Epithelial cell of esophagus (primary cell): ENCODE data around the gene TMPRSS6.

Experiments used
- DNase-seq: peaks from one replicate; pipeline ENCODE4 v3.0.0; 2010; ENCODE audit warnings: low read depth
- H3K4me3 ChIP-seq: 2 replicates; pipeline ENCODE4 v1.5.1; 2011; ENCODE audit warnings: mild to moderate bottlenecking, low read length, control low read depth
- TF ChIP-seq, protein P1 (sequence below): IDR thresholded peaks from 2 replicates; pipeline ENCODE4 v1.5.1; 2011; ENCODE audit warnings: low read depth, mild to moderate bottlenecking, low read length, control low read depth, inconsistent platforms; ENCODE audit not compliant: insufficient read depth; ENCODE audit errors: missing control alignments

Gene TMPRSS6

DNA sequence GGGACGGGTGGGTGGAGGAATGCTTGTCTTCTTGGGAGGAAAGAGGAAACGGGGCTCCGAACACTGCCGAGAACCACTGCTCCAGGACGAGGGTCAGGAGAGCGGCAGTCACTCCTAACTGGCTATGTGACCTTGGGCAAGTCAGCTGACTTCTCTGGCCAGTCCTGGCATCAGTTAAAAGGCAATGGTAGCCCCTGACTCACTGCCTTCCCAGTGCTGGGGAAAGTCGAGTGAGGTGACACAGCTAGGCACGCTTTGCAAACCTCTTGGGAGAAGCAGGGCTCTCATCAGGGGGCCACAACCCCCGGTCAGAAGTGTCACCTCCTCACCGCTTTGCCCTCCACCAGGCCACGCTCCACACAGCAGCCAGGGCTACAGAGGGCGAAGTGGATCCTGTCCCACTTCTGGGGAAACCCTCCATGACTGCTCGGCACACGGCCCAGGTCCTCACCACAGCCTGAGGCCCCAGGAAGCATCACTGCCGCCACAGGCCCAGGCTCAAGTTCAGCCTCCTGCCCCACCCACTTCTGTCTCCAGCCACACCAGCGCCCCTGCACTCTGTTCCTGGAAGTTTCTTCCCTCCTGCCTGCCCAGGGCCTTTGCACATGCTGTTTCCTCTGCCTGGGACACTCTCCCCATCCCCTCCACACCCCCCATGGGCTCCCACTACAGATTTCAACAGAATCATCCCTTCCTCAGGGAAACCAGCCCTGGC, 23.9 kb upstream of the TMPRSS6 start:
- no peak for DNase-seq
- TF ChIP-seq, protein P1, sequence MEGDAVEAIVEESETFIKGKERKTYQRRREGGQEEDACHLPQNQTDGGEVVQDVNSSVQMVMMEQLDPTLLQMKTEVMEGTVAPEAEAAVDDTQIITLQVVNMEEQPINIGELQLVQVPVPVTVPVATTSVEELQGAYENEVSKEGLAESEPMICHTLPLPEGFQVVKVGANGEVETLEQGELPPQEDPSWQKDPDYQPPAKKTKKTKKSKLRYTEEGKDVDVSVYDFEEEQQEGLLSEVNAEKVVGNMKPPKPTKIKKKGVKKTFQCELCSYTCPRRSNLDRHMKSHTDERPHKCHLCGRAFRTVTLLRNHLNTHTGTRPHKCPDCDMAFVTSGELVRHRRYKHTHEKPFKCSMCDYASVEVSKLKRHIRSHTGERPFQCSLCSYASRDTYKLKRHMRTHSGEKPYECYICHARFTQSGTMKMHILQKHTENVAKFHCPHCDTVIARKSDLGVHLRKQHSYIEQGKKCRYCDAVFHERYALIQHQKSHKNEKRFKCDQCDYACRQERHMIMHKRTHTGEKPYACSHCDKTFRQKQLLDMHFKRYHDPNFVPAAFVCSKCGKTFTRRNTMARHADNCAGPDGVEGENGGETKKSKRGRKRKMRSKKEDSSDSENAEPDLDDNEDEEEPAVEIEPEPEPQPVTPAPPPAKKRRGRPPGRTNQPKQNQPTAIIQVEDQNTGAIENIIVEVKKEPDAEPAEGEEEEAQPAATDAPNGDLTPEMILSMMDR: no peak
- H3K4me3 ChIP-seq: no peak overlapping the region

DNA sequence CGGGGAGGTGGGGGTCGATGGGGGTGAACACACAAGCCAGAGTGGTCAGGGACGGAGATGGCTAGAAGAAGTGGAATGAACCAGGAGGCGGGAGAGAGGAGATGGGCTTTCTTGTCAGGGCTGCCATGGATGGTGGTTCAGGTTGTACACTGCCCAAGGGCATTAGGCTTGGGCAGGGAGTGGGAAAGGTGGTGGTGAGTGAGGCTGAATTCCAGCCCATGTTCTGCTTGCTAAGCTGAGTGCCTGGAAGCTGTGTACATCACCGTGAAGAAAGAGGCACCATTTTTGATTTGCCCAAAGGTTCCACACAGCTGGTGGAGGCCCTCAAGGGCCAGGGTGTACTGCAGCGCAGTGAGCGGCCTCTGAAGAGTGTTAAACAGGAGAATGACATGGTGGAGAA, 23.3 kb upstream of the TMPRSS6 start:
- no peak overlapping the region for H3K4me3 ChIP-seq
- DNase-seq: no peak
- TF ChIP-seq, protein P1: no peak

DNA sequence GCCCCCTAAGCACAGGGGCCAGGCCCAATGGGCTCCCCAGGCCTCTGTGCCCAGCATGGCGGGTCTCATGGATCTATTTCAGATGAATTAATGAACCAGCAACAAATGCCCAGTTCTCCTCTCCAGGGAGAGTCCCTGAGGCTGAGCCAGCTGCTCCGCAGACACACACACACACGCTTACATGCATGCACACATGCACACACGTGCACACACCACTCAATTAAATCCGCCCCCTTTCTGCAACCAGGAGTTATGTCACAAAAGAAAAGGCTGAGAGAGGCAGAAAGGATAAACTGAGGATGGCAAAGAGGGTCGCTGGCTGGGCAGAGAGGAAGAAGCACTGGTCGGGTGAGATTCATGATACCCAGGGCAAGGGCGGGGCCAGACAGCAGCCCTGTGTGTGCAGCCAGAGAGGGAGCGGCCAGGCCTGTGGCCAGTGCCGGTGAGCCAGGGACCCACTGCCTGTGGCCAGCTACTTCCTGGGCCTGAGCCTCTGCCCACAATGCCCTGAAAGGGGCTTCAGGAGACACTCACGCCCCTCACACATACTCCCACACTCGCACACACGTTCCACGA, 20.4 kb upstream of the TMPRSS6 start:
- H3K4me3 ChIP-seq: no peak overlapping the region
- TF ChIP-seq, protein P1: no peak
- no peak for DNase-seq

DNA sequence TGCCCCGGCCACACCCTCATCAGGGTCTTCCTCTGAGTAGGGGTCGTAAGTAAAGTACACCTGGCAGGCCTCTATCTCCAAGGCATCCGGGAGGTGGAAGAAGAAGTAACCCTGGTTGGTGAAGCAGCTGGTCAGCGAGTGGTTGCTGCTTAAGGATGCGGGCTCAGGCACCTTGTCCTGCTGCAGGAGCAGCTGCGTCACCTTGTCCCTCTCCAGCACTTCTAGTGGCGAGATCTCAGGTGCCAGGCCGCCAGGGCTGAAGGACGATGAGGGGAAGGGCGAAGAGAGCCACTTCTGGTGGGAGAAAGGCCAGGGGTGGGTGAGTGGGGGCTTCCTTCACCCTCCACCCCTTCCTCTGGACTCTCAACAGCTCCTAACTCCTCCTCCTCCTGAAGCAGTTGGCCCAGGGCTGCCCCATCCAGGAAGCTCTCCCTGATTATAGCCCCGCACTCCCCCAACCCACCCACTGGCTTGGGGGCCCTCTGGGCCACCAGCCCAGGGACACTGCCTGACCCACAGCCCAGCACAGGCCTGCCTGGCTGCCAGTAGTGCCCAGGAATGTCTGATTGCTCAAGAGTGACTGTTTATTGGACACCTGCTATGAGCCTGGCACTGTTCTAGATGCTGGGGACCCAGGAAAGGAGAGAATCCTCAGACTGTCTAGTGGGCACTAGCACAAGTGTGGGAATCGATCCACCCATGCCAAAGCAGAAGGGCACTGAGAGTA, 19.2 kb upstream of the TMPRSS6 start:
- no peak for DNase-seq
- TF ChIP-seq, protein P1: no peak
- H3K4me3 ChIP-seq: no peak overlapping the region

DNA sequence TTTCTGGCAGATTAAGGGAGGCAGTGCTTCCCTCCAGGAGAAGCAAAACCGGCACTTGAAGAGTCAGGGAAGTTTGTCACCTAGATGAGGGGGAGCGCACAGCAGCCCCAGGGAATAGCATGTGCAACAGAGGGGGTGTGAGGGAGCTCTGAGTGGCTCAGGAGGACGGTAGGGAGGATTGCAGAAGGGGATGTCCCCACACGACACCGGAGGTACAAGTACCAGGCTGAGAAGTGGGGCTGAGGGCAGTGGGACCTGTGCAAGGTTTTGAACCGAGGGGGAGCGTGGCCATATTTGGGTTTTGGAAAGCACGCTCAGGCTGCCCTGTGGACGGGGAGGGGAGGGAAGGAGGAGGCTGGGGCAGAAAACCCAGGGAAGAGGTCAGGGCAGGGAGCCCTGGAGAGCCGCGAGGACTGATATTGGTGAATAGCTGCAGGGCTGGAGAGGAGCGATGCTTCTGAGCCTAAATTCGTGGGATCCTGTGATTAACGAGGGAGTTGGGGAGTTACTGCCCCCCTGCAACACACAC, 17.9 kb upstream of the TMPRSS6 start:
- no peak overlapping the region for H3K4me3 ChIP-seq
- TF ChIP-seq, protein P1: no peak
- DNase-seq: no peak

DNA sequence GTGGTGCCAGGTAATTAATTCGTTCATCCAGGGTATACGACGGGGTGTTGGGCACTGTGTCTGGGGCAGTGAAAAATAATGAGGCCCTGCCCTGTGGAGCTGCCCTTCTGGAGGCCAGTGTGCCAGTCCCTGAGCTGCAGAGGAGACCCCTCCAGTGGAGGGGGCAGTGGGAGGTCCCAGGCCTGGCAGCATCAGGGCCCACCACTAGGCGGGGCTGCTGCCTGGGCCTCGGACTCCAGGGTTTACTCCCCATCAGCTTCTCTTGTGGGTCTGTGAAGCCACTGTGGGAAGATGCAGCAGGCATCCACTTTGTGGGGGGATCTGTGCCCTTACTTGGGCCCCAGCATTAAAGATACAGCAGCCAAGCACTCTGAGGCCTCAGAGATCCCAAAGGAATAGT, 17.4 kb upstream of the TMPRSS6 start:
- no peak for DNase-seq
- TF ChIP-seq, protein P1: peak; percentile 38
- no peak overlapping the region for H3K4me3 ChIP-seq

DNA sequence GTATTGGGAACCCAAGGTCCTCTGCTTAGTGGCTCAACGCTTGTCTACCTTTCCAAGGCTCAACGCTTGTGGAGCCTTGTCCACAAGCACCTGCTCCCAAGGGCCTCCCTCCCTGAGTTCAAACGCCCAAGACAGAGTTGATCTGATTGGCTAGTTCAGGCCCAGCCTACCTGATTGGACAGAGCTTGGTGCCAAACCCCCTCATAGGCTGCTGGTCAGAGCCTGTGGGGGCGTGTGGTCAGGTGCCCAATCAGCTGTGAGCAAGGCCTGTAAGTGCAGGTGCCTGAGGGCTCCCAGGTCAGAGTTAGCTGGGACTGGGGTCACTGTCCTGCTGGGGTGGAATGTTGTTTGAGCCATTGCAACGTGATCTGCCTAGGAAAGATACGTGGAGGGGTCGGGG, 16.9 kb upstream of the TMPRSS6 start:
- no peak for DNase-seq
- TF ChIP-seq, protein P1: no peak
- no peak overlapping the region for H3K4me3 ChIP-seq
